Keratinocyte (primary cell): ENCODE data around the gene SPIN4. TPM values are rescaled to one million over a fixed set of nuclear protein-coding genes. Genes with fewer than 3 reads are reported as not detected.
"Not testable (repeated sequence)": the region's sequence is repeated elsewhere in the genome, so short reads cannot be mapped to it uniquely, and the experiment has no call there.

Experiments
- DNase-seq: peaks from one replicate; pipeline ENCODE4 v3.0.0-alpha.2; 2011; ENCODE audit warnings: low read depth, missing footprints, low spot score
- FAIRE-seq: peaks from 2 replicates; lab custom pipeline; 2011; peaks lifted over from hg19 to GRCh38; lab: Jason Lieb, UNC
- H2AFZ ChIP-seq: 2 replicates; pipeline ENCODE4 v1.6.0; 2012; ENCODE audit warnings: low read length, control low read depth, inconsistent platforms; ENCODE audit not compliant: control insufficient read depth
- H3K27ac ChIP-seq: 2 replicates; pipeline ENCODE4 v1.5.1; 2011; ENCODE audit warnings: low read length; ENCODE audit not compliant: control insufficient read depth, insufficient read depth
- H3K27me3 ChIP-seq: 3 replicates; pipeline ENCODE4 v1.6.0; 2011; ENCODE audit warnings: low read length; ENCODE audit not compliant: control insufficient read depth, insufficient read depth; ENCODE audit errors: extremely low read depth
- H3K36me3 ChIP-seq, 2 experiments: 2 replicates in 1 of 2; 3 replicates in 1 of 2; pipeline ENCODE4 v1.5.1; 2011; ENCODE audit warnings: low read length in 2 of 2, mild to moderate bottlenecking in 1 of 2; ENCODE audit not compliant: control insufficient read depth in 2 of 2, insufficient read depth in 2 of 2; ENCODE audit errors: extremely low read depth in 1 of 2
- H3K4me1 ChIP-seq: 3 replicates; pipeline ENCODE4 v1.5.1; 2011; ENCODE audit warnings: low read length; ENCODE audit not compliant: control insufficient read depth, insufficient read depth; ENCODE audit errors: extremely low read depth
- H3K4me2 ChIP-seq: 3 replicates; pipeline ENCODE4 v1.6.0; 2011; ENCODE audit warnings: low read depth, low read length; ENCODE audit not compliant: control insufficient read depth, insufficient read depth; ENCODE audit errors: extremely low read depth
- H3K4me3 ChIP-seq, 3 experiments: fragments of 200-600 bp in 1 of 3; sonication (generic) in 1 of 3; 2 replicates in 2 of 3; 3 replicates in 1 of 3; pipeline ENCODE4 v1.5.1; 2011 to 2016; ENCODE audit warnings: low read length in 3 of 3, mild to moderate bottlenecking in 3 of 3, control low read depth in 2 of 3, inconsistent platforms in 1 of 3, low read depth in 1 of 3, mixed read lengths in 1 of 3, mixed run types in 1 of 3, moderate library complexity in 1 of 3; ENCODE audit not compliant: control insufficient read depth in 2 of 3, insufficient read depth in 2 of 3; ENCODE audit errors: extremely low read depth in 1 of 3
- H3K79me2 ChIP-seq: 2 replicates; pipeline ENCODE4 v1.6.0; 2012; ENCODE audit warnings: low read length; ENCODE audit not compliant: control insufficient read depth, insufficient read depth
- H3K9ac ChIP-seq: 3 replicates; pipeline ENCODE4 v1.6.0; 2011; ENCODE audit warnings: low read length; ENCODE audit not compliant: control insufficient read depth, insufficient read depth; ENCODE audit errors: extremely low read depth
- H3K9me1 ChIP-seq: 3 replicates; pipeline ENCODE4 v1.6.0; 2011; ENCODE audit warnings: low read length; ENCODE audit not compliant: control insufficient read depth, insufficient read depth; ENCODE audit errors: extremely low read depth
- H3K9me3 ChIP-seq: 2 replicates; pipeline ENCODE4 v1.5.1; 2012; ENCODE audit warnings: low read depth, low read length; ENCODE audit not compliant: control insufficient read depth
- H4K20me1 ChIP-seq: 3 replicates; pipeline ENCODE4 v1.6.0; 2011; ENCODE audit warnings: low read length; ENCODE audit not compliant: control insufficient read depth, insufficient read depth; ENCODE audit errors: extremely low read depth
- EZH2 ChIP-seq: IDR thresholded peaks from one replicate; pipeline ENCODE4 v1.6.1; 2012; ENCODE audit warnings: inconsistent platforms, mild to moderate bottlenecking, low read length, moderate library complexity
- dilution Hi-C: fragments of 300-500 bp; cut with MboI; formaldehyde crosslinking; loops from one replicate; pipeline ENCODE4 v1.7.0; 2020; ENCODE audit warnings: low sequenced_read_pairs; ENCODE audit not compliant: extremely low pct_ligation_motif_present
- polyA plus RNA-seq, 5 experiments: library from polyadenylated mRNA; depleted of rRNA in 3 of 5; stranded (reverse) in 3 of 5; stranded (forward) in 1 of 5; unstranded in 1 of 5; fragments of >200 nt; gene quantifications; 1 replicate in 1 of 5; 2 replicates in 3 of 5; 3 replicates in 1 of 5; pipeline versions ENCODE4 v1.2.1 to v1.2.3, GENCODE V29; 2011 to 2012; ENCODE audit warnings: missing spikeins in 2 of 5, low read depth in 1 of 5, low replicate concordance in 1 of 5
- TF ChIP-seq, protein P1 (sequence below), 3 experiments: IDR thresholded peaks in 1 of 3; conservative IDR thresholded peaks in 1 of 3; optimal IDR thresholded peaks in 1 of 3; 2 replicates in 2 of 3; 3 replicates in 1 of 3; pipeline versions ENCODE3 to v1.5.1; 2011; ENCODE audit warnings: low read length in 3 of 3, mild to moderate bottlenecking in 3 of 3, moderate library complexity in 2 of 3, control low read depth in 1 of 3, inconsistent platforms in 1 of 3; ENCODE audit not compliant: insufficient read depth in 2 of 3; ENCODE audit errors: extremely low read depth in 1 of 3

The SPIN4 gene
- polyA plus RNA-seq, 1 donor (not counting 4 experiments of a cell fraction or from before 2014, with no cell fraction given): 5.8 TPM

DNA sequence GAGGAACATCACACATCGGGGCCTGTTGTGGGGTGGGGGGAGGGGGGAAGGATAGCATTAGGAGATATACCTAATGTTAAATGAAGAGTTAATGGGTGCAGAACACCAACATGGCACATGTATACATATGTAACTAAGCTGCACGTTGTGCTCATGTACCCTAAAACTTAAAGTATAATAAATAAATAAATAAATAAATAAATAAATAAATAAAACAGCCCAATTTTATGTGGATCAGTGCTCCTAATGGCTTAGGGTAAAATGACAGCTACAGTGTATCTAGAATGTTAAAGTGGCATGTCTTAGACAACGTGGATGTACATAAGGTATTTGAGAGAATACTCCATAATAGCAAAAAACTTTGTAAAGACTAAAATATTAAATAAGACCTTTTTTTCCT is 21.9 kb upstream of the SPIN4 start:
- FAIRE-seq, H3K27me3 ChIP-seq, H3K9ac ChIP-seq, H3K4me1 ChIP-seq, H2AFZ ChIP-seq, H3K4me3 ChIP-seq, H3K79me2 ChIP-seq, dilution Hi-C loops, H3K36me3 ChIP-seq, DNase-seq, H3K4me2 ChIP-seq, H3K9me3 ChIP-seq, H3K9me1 ChIP-seq, H4K20me1 ChIP-seq, H3K27ac ChIP-seq: not testable (repeated sequence)

GRCh38 chrX:63367699-63368098 is 16.6 kb upstream of the SPIN4 start:
- H3K9me3 ChIP-seq, dilution Hi-C loops, H3K79me2 ChIP-seq, H3K9ac ChIP-seq, H3K27me3 ChIP-seq, H3K4me3 ChIP-seq, H3K4me2 ChIP-seq, H2AFZ ChIP-seq, H4K20me1 ChIP-seq, H3K4me1 ChIP-seq, FAIRE-seq, H3K9me1 ChIP-seq, H3K27ac ChIP-seq, DNase-seq, H3K36me3 ChIP-seq: not testable (repeated sequence)

GRCh38 chrX:63363788-63364187 is 12.7 kb upstream of the SPIN4 start:
- Histone ChIP-seq H3K4me1 (no peaks in the 10 kb centered on the region), H3K79me2 (no peaks in the 10 kb centered on the region), H4K20me1 (no peaks in the 10 kb centered on the region), H3K36me3 (no peaks in the 10 kb centered on the region), H2AFZ (no peak overlapping the region), H3K27me3 (no peaks in the 10 kb centered on the region), H3K4me3 (no peak overlapping the region), H3K4me2 (no peak overlapping the region), H3K9ac (no peak overlapping the region), H3K9me3 (no peaks in the 10 kb centered on the region), H3K9me1 (no peaks in the 10 kb centered on the region), H3K27ac (no peak overlapping the region)
- dilution Hi-C loops: no loop called here
- TF ChIP-seq EZH2: no peak
- TF ChIP-seq, protein P1, sequence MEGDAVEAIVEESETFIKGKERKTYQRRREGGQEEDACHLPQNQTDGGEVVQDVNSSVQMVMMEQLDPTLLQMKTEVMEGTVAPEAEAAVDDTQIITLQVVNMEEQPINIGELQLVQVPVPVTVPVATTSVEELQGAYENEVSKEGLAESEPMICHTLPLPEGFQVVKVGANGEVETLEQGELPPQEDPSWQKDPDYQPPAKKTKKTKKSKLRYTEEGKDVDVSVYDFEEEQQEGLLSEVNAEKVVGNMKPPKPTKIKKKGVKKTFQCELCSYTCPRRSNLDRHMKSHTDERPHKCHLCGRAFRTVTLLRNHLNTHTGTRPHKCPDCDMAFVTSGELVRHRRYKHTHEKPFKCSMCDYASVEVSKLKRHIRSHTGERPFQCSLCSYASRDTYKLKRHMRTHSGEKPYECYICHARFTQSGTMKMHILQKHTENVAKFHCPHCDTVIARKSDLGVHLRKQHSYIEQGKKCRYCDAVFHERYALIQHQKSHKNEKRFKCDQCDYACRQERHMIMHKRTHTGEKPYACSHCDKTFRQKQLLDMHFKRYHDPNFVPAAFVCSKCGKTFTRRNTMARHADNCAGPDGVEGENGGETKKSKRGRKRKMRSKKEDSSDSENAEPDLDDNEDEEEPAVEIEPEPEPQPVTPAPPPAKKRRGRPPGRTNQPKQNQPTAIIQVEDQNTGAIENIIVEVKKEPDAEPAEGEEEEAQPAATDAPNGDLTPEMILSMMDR (optimal IDR thresholded peaks at IDR 0.05 in 1 of 3, IDR thresholded peaks at IDR 0.05 in 1 of 3, conservative IDR thresholded peaks at IDR 0.05 in 1 of 3; ENCODE audit: extremely low read depth in 1 of 3, insufficient read depth in 2 of 3, low read length in 3 of 3): no peak
- DNase-seq (no peak), FAIRE-seq (no peak)
